GM12891 (cell line): Measurements from ENCODE around the gene ANO9.

Experiments
- POLR2A ChIP-seq: IDR thresholded peaks from 2 replicates; pipeline ENCODE4 v1.6.1; 2011; ENCODE audit warnings: low read depth, low read length, control low read depth
- POLR2AphosphoS5 ChIP-seq: IDR thresholded peaks from 2 replicates; pipeline ENCODE4 v1.6.1; 2011; ENCODE audit warnings: low read depth, low read length, control low read depth
- POU2F2 ChIP-seq: IDR thresholded peaks from 2 replicates; pipeline ENCODE4 v1.6.1; 2011; ENCODE audit warnings: low read depth, mild to moderate bottlenecking, control low read depth, low read length, moderate library complexity
- SPI1 ChIP-seq: IDR thresholded peaks from 2 replicates; pipeline ENCODE4 v1.6.1; 2011; ENCODE audit warnings: low read depth, low read length, control low read depth
- TAF1 ChIP-seq: IDR thresholded peaks from 2 replicates; pipeline ENCODE4 v1.6.1; 2011; ENCODE audit warnings: low read depth, low read length, control low read depth

DNA sequence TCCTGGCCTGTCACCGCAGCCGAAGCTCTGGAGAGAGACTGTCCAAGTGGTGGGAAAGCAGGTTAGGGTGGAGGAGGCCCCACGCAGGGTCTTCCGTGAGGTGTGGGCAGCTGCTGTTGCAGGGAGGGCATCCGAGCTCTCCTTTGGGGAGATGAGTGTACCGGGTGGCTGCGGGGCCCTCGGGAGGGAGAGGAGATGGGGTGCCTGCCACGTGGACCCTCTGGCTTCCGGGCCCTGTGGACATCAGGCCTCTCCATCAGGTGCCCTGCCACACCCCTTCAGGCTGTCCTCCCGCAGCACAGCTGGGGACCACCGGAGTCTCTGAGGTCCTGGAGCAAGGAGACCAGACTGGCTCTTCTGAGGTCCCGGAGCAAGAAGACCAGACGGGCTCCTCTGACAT is 9.9 kb upstream of the ANO9 start:
- TF ChIP-seq POLR2A (no peak), TAF1 (no peak), POLR2AphosphoS5 (no peak), SPI1 (no peak), POU2F2 (no peak)
